A549 (cell line): ENCODE measurements around the gene IFI44L.

Experiments
- MAFK ChIP-seq: fragments of 450-650 bp; IDR thresholded peaks from 2 replicates; pipeline ENCODE4 v1.6.1; 2014; ENCODE audit not compliant: partially characterized antibody
- POLR2A ChIP-seq: IDR thresholded peaks from 2 replicates; pipeline ENCODE4 v1.6.1; 2012; ENCODE audit warnings: mild to moderate bottlenecking, low read length
- RAD21 ChIP-seq, 2 experiments: fragments of >200 bp in 1 of 2; sonication (Bioruptor Twin) in 1 of 2; formaldehyde crosslinking in 1 of 2; IDR thresholded peaks in 1 of 2; conservative IDR thresholded peaks in 1 of 2; 2 replicates in 1 of 2; 3 replicates in 1 of 2; pipeline ENCODE4 v1.6.1; 2012 to 2018; ENCODE audit warnings: inconsistent platforms in 1 of 2
- TF ChIP-seq, protein P1 (sequence below): fragments of >200 bp; sonication (Bioruptor Twin); formaldehyde crosslinking; IDR thresholded peaks from 3 replicates; pipeline ENCODE4 v1.5.1; 2016

DNA sequence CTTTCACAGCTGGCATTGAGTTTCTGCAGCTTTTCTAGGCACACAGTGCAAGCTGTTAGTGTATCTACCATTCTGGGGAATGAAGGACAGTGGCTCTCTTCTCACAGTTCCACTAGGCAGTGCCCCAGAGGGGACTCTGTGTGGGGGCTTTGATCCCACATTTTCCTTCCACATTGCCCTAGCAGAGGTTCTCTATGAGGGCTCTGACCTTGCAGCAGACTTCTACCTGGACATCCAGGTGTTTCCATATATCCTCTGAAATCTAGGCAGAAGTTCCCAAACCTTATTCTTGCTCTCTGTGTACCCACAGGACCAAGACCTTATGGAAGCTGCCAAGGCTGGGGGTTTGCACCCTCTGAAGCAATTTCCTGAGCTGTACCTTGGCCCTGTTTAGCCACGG is 27.0 kb downstream of the IFI44L start:
- TF ChIP-seq, protein P1, sequence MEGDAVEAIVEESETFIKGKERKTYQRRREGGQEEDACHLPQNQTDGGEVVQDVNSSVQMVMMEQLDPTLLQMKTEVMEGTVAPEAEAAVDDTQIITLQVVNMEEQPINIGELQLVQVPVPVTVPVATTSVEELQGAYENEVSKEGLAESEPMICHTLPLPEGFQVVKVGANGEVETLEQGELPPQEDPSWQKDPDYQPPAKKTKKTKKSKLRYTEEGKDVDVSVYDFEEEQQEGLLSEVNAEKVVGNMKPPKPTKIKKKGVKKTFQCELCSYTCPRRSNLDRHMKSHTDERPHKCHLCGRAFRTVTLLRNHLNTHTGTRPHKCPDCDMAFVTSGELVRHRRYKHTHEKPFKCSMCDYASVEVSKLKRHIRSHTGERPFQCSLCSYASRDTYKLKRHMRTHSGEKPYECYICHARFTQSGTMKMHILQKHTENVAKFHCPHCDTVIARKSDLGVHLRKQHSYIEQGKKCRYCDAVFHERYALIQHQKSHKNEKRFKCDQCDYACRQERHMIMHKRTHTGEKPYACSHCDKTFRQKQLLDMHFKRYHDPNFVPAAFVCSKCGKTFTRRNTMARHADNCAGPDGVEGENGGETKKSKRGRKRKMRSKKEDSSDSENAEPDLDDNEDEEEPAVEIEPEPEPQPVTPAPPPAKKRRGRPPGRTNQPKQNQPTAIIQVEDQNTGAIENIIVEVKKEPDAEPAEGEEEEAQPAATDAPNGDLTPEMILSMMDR = no peak
- TF ChIP-seq RAD21 (conservative IDR thresholded peaks at IDR 0.05 in 1 of 2, IDR thresholded peaks at IDR 0.05 in 1 of 2) = no peak
- no peak for TF ChIP-seq MAFK
- no peak for TF ChIP-seq POLR2A
